ENCODE results near the gene FCRL6. TPM values are rescaled to one million over a fixed set of nuclear protein-coding genes. Genes with fewer than 3 reads are reported as not detected.

Gene FCRL6
- total and polyA plus RNA-seq, 4 experiments from 2014 or later = 0.20 to 0.78 (median 0.48) TPM

- Histone ChIP-seq H3K4me1 (ENCODE audit: insufficient read depth, low read length) (peaks cover 23% of the 10 kb centered on the region), H3K27me3 (ENCODE audit: insufficient read depth, low read length) (no peaks in the 10 kb centered on the region), H3K27ac (ENCODE audit: low read depth, low read length) (no peak overlapping the region), H3K36me3 (ENCODE audit: insufficient read depth, low read length) (no peaks in the 10 kb centered on the region), H3K9me3 (ENCODE audit: control insufficient read depth in 1 of 2, low read length in 2 of 2) (no peaks in the 10 kb centered on the region), H3K4me3 (ENCODE audit: low read length in 2 of 2) (no peak overlapping the region)
- peak overlapping the region in 1 of 8 donors; percentile 18 for H3K4me3 Mint-ChIP-seq
- H3K27ac Mint-ChIP-seq = peak overlapping the region in 1 of 7 donors; percentile 36
- peaks cover 2 to 6% of the 10 kb centered on the region in 2 donors for H3K27me3 Mint-ChIP-seq
- no peaks in the 10 kb centered on the region for H3K36me3 Mint-ChIP-seq
- peaks cover 22 to 39% (median 28%) of the 10 kb centered on the region in 4 donors for H3K4me1 Mint-ChIP-seq
- ChIA-PET CTCF (ENCODE audit: partially characterized antibody) (interaction anchor here (0.9 to 13.6 kb wide), 36 partner anchors 10 to 232 kb away, joined by 3 to 571 read pairs (median 6); partner anchors contain the start of genes DUSP23, IGSF9, SLAMF8 and TAGLN2), POLR2A (ENCODE audit: partially characterized antibody) (interaction anchor here (0.5 to 4.4 kb wide), 8 partner anchors 16 to 445 kb away, joined by 3 to 26 read pairs (median 6); partner anchors contain the start of genes DUSP23, SLAMF8 and TAGLN2)
- H3K9me3 Mint-ChIP-seq = no peaks in the 10 kb centered on the region
- intact Hi-C loops (cut with micrococcal nuclease) = loop anchor here (1.0 to 10.0 kb wide), 7 partner anchors 19 to 664 kb away; partner anchors contain the start of genes DUSP23 and IGSF9
- DNase-seq = peak in 4 of 5 donors; percentile 35 to 48 (median 42)
These were observed 3.3 kb upstream of the FCRL6 start for GRCh38 chr1:159798893-159799292.

DNA sequence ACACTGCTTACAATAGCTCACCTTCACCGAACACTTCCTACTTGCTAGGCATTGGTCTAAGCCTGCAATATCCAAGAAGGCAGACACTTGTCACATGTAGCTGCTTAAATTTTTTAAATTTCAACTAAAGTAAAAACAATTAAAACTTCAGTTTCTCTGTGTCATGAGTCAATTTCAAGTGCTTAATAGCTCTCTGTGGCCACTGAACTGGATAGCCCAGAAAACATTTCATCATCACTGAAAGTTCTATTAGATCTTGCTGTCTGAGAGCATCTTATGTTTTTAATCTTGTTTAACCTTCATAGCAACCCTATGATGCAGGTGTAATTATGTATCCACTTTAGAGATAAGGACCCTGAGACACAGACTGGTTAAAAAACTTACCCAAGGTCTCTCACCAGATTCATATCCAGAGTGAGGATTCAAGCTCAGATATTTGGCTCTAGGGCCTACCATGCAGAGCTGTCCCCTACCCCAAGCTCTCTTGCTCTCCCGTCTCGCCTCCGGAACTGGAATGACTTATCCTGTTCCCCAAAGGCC, 2.6 kb upstream of the FCRL6 start:
- intact Hi-C loops (cut with micrococcal nuclease) = loop anchor here (2.0 to 10.0 kb wide), 3 partner anchors 137 to 665 kb away; no protein-coding TSS in a partner anchor
- H3K4me1 Mint-ChIP-seq = peaks cover 22 to 39% (median 28%) of the 10 kb centered on the region in 4 donors
- H3K27ac Mint-ChIP-seq = peak overlapping the region in 3 of 7 donors; percentile 48 to 74 (median 61)
- POLR2A ChIA-PET (ENCODE audit: partially characterized antibody) = interaction anchor here (0.9 to 4.4 kb wide), 8 partner anchors 17 to 125 kb away, joined by 3 to 26 read pairs (median 7); partner anchors contain the start of genes DUSP23, SLAMF8 and TAGLN2
- no peaks in the 10 kb centered on the region for H3K9me3 Mint-ChIP-seq
- H3K27me3 Mint-ChIP-seq = peaks cover 0 to 6% of the 10 kb centered on the region in 2 donors
- H3K27ac ChIP-seq (ENCODE audit: low read depth, low read length) = no peak overlapping the region
- DNase-seq = no peak
- H3K9me3 ChIP-seq (ENCODE audit: control insufficient read depth in 1 of 2, low read length in 2 of 2) = no peaks in the 10 kb centered on the region
- H3K27me3 ChIP-seq (ENCODE audit: insufficient read depth, low read length) = no peaks in the 10 kb centered on the region
- no peaks in the 10 kb centered on the region for H3K36me3 ChIP-seq (ENCODE audit: insufficient read depth, low read length)
- H3K36me3 Mint-ChIP-seq = no peaks in the 10 kb centered on the region
- peaks cover 24% of the 10 kb centered on the region for H3K4me1 ChIP-seq (ENCODE audit: insufficient read depth, low read length)
- no peak overlapping the region for H3K4me3 ChIP-seq (ENCODE audit: low read length in 2 of 2)
- peak overlapping the region in 2 of 8 donors; percentile 71 to 78 for H3K4me3 Mint-ChIP-seq
- CTCF ChIA-PET (ENCODE audit: partially characterized antibody) = interaction anchor here (0.7 to 13.6 kb wide), 37 partner anchors 9 to 232 kb away, joined by 3 to 571 read pairs (median 6); partner anchors contain the start of genes DUSP23, IGSF9, SLAMF8 and TAGLN2

GRCh38 chr1:159800177-159800930, 1.8 kb upstream of the FCRL6 start:
- H3K27ac Mint-ChIP-seq = peak overlapping the region in 5 of 7 donors; percentile 1 to 74 (median 61)
- H3K9me3 ChIP-seq (ENCODE audit: control insufficient read depth in 1 of 2, low read length in 2 of 2) = no peaks in the 10 kb centered on the region
- no peak for DNase-seq
- no peak overlapping the region for H3K27ac ChIP-seq (ENCODE audit: low read depth, low read length)
- intact Hi-C loops (cut with micrococcal nuclease) = no loop called here
- no peak overlapping the region for H3K4me3 ChIP-seq (ENCODE audit: low read length in 2 of 2)
- peaks cover 22 to 39% (median 28%) of the 10 kb centered on the region in 4 donors for H3K4me1 Mint-ChIP-seq
- ChIA-PET POLR2A (ENCODE audit: partially characterized antibody) (interaction anchor here (1.2 to 4.4 kb wide), 5 partner anchors 19 to 124 kb away, joined by 4 to 26 read pairs (median 7); partner anchors contain the start of genes DUSP23, SLAMF8 and TAGLN2), CTCF (ENCODE audit: partially characterized antibody) (interaction anchor here (1.2 to 13.6 kb wide), 20 partner anchors 12 to 207 kb away, joined by 3 to 571 read pairs (median 8); partner anchors contain the start of genes DUSP23, SLAMF8 and TAGLN2)
- no peaks in the 10 kb centered on the region for H3K36me3 ChIP-seq (ENCODE audit: insufficient read depth, low read length)
- no peaks in the 10 kb centered on the region for H3K9me3 Mint-ChIP-seq
- H3K27me3 ChIP-seq (ENCODE audit: insufficient read depth, low read length) = no peaks in the 10 kb centered on the region
- peaks cover 24% of the 10 kb centered on the region for H3K4me1 ChIP-seq (ENCODE audit: insufficient read depth, low read length)
- peak overlapping the region; percentile 18 to 78 (median 69) for H3K4me3 Mint-ChIP-seq
- peaks cover 0 to 6% of the 10 kb centered on the region in 2 donors for H3K27me3 Mint-ChIP-seq
- H3K36me3 Mint-ChIP-seq = no peaks in the 10 kb centered on the region

- H3K4me1 Mint-ChIP-seq = peaks cover 15 to 32% (median 23%) of the 10 kb centered on the region in 4 donors
- ChIA-PET POLR2A (ENCODE audit: partially characterized antibody) (interaction anchor here (0.9 to 1.5 kb wide), 2 partner anchors 87 to 119 kb away, joined by 3 read pairs; no protein-coding TSS in a partner anchor), CTCF (ENCODE audit: partially characterized antibody) (interaction anchor here (1.5 to 13.6 kb wide), 5 partner anchors 10 to 202 kb away, joined by 3 to 571 read pairs (median 5); partner anchors contain the start of gene DUSP23)
- H3K36me3 Mint-ChIP-seq = no peaks in the 10 kb centered on the region
- Histone ChIP-seq H3K4me3 (ENCODE audit: low read length in 2 of 2) (no peak overlapping the region), H3K27me3 (ENCODE audit: insufficient read depth, low read length) (no peaks in the 10 kb centered on the region), H3K36me3 (ENCODE audit: insufficient read depth, low read length) (no peaks in the 10 kb centered on the region), H3K9me3 (ENCODE audit: control insufficient read depth in 1 of 2, low read length in 2 of 2) (no peaks in the 10 kb centered on the region), H3K27ac (ENCODE audit: low read depth, low read length) (no peak overlapping the region), H3K4me1 (ENCODE audit: insufficient read depth, low read length) (peaks cover 21% of the 10 kb centered on the region)
- peaks cover 0 to 2% (median 0%) of the 10 kb centered on the region in 8 donors for H3K9me3 Mint-ChIP-seq
- H3K4me3 Mint-ChIP-seq = peak overlapping the region in 2 of 8 donors; percentile 11 to 45
- DNase-seq = no peak
- H3K27ac Mint-ChIP-seq = peak overlapping the region in 1 of 7 donors; percentile 43
- intact Hi-C loops (cut with micrococcal nuclease) = no loop called here
- H3K27me3 Mint-ChIP-seq = peaks cover 1% of the 10 kb centered on the region in 2 donors
These were observed 2.0 kb downstream of the FCRL6 start for GRCh38 chr1:159803956-159804689.

- H3K4me3 Mint-ChIP-seq = no peak overlapping the region
These were observed 2.8 kb downstream of the FCRL6 start for GRCh38 chr1:159804924-159805323.

DNA sequence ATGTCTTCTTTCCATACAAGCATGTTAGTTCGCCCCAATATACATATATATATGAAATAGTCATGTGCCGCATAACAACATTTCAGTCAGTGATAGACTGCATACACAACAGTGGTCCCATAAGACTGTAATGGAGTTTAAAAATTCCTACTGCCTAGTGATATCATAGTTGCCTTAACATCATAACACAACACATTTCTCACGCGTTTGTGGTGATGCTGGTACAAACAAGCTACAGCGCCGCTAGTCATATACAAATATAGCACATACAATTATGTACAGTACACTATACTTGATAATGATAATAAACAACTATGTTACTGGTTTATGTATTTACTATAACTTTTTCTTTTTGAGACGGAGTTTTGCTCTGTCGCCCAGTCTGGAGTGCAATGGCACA, 13.8 kb downstream of the FCRL6 start:
- ChIA-PET CTCF (ENCODE audit: partially characterized antibody) (interaction anchor here (0.8 to 1.9 kb wide), 3 partner anchors 18 to 76 kb away, joined by 3 to 9 read pairs (median 9); no protein-coding TSS in a partner anchor), POLR2A (ENCODE audit: partially characterized antibody) (no interaction called here)
- Mint-ChIP-seq H3K36me3 (no peaks in the 10 kb centered on the region), H3K4me1 (peaks cover 0 to 2% (median 0%) of the 10 kb centered on the region in 4 donors), H3K27ac (no peak overlapping the region), H3K27me3 (no peaks in the 10 kb centered on the region), H3K9me3 (no peaks in the 10 kb centered on the region), H3K4me3 (no peak overlapping the region)
- Histone ChIP-seq H3K27me3 (ENCODE audit: insufficient read depth, low read length) (no peaks in the 10 kb centered on the region), H3K4me1 (ENCODE audit: insufficient read depth, low read length) (no peaks in the 10 kb centered on the region), H3K27ac (ENCODE audit: low read depth, low read length) (no peak overlapping the region), H3K9me3 (ENCODE audit: control insufficient read depth in 1 of 2, low read length in 2 of 2) (no peaks in the 10 kb centered on the region), H3K4me3 (ENCODE audit: low read length in 2 of 2) (no peak overlapping the region), H3K36me3 (ENCODE audit: insufficient read depth, low read length) (no peaks in the 10 kb centered on the region)
- intact Hi-C loops (cut with micrococcal nuclease) = no loop called here
- DNase-seq = no peak

More at GRCh38 chr1:159804924-159805323, 2.8 kb downstream of the FCRL6 start:
- Mint-ChIP-seq H3K36me3 (no peaks in the 10 kb centered on the region), H3K4me1 (peaks cover 10 to 24% (median 16%) of the 10 kb centered on the region in 4 donors), H3K9me3 (peaks cover 0 to 2% (median 0%) of the 10 kb centered on the region in 8 donors), H3K27ac (no peak overlapping the region), H3K27me3 (peaks cover 1% of the 10 kb centered on the region in 2 donors)
- no peaks in the 10 kb centered on the region for H3K9me3 ChIP-seq (ENCODE audit: control insufficient read depth in 1 of 2, low read length in 2 of 2)
- no peaks in the 10 kb centered on the region for H3K36me3 ChIP-seq (ENCODE audit: insufficient read depth, low read length)
- no peaks in the 10 kb centered on the region for H3K27me3 ChIP-seq (ENCODE audit: insufficient read depth, low read length)
- no peak overlapping the region for H3K27ac ChIP-seq (ENCODE audit: low read depth, low read length)
- H3K4me1 ChIP-seq (ENCODE audit: insufficient read depth, low read length) = peaks cover 13% of the 10 kb centered on the region
- intact Hi-C loops (cut with micrococcal nuclease) = no loop called here
- ChIA-PET POLR2A (ENCODE audit: partially characterized antibody) (no interaction called here), CTCF (ENCODE audit: partially characterized antibody) (interaction anchor here (1.9 to 13.6 kb wide), 4 partner anchors 9 to 202 kb away, joined by 4 to 571 read pairs (median 5); partner anchors contain the start of gene DUSP23)
- H3K4me3 ChIP-seq (ENCODE audit: low read length in 2 of 2) = no peak overlapping the region
- no peak for DNase-seq

Measured in CD4-positive, alpha-beta memory T cell (primary cell).